Astrocyte (in vitro differentiated cells and primary cell): Measurements from ENCODE around the gene HIPK2. TPM values are rescaled to one million over a fixed set of nuclear protein-coding genes. Genes with fewer than 3 reads are reported as not detected.

Source experiments
- DNase-seq: peaks from one replicate; pipeline ENCODE4 v3.0.0-alpha.2; 2010; ENCODE audit warnings: low read depth
- FAIRE-seq: peaks from 2 replicates; lab custom pipeline; 2011; peaks lifted over from hg19 to GRCh38; lab: Jason Lieb, UNC
- H2AFZ ChIP-seq: 2 replicates; pipeline ENCODE4 v1.6.0; 2012; ENCODE audit warnings: low read depth, low read length, inconsistent platforms
- H3K27ac ChIP-seq: 2 replicates; pipeline ENCODE4 v1.5.1; 2011; ENCODE audit warnings: low read depth, low read length, inconsistent platforms
- H3K27me3 ChIP-seq: 2 replicates; pipeline ENCODE4 v1.6.0; 2011; ENCODE audit warnings: low read length, inconsistent platforms; ENCODE audit not compliant: insufficient read depth
- H3K36me3 ChIP-seq: 2 replicates; pipeline ENCODE4 v1.5.1; 2011; ENCODE audit warnings: low read length, inconsistent platforms; ENCODE audit not compliant: insufficient read depth
- H3K4me1 ChIP-seq: 2 replicates; pipeline ENCODE4 v1.5.1; 2011; ENCODE audit warnings: low read length, inconsistent platforms; ENCODE audit not compliant: insufficient read depth
- H3K4me2 ChIP-seq: 2 replicates; pipeline ENCODE4 v1.6.0; 2012; ENCODE audit warnings: low read length, inconsistent platforms
- H3K4me3 ChIP-seq: 2 replicates; pipeline ENCODE4 v1.5.1; 2011; ENCODE audit warnings: low read depth, mild to moderate bottlenecking, low read length, inconsistent platforms; ENCODE audit not compliant: insufficient read depth
- H3K79me2 ChIP-seq: 2 replicates; pipeline ENCODE4 v1.6.0; 2012; ENCODE audit warnings: mild to moderate bottlenecking, low read length, inconsistent platforms; ENCODE audit not compliant: insufficient read depth
- H3K9ac ChIP-seq: 2 replicates; pipeline ENCODE4 v1.6.0; 2012; ENCODE audit warnings: mild to moderate bottlenecking, low read length, inconsistent platforms
- H3K9me3 ChIP-seq: 2 replicates; pipeline ENCODE4 v1.5.1; 2012; ENCODE audit warnings: low read depth, mild to moderate bottlenecking, low read length, inconsistent platforms; ENCODE audit not compliant: insufficient read depth
- H4K20me1 ChIP-seq: 2 replicates; pipeline ENCODE4 v1.6.0; 2012; ENCODE audit warnings: low read length, inconsistent platforms; ENCODE audit not compliant: insufficient read depth
- H3K27ac Mint-ChIP-seq: one replicate; pipeline ENCODE4 v1.8.0; 2021; ENCODE audit warnings: mild to moderate bottlenecking, mixed read lengths; ENCODE audit not compliant: unreplicated experiment
- H3K27me3 Mint-ChIP-seq: one replicate; pipeline ENCODE4 v1.8.0; 2021; ENCODE audit warnings: low read depth, mixed read lengths; ENCODE audit not compliant: unreplicated experiment
- H3K36me3 Mint-ChIP-seq: one replicate; pipeline ENCODE4 v1.8.0; 2021; ENCODE audit warnings: low read depth, mixed read lengths; ENCODE audit not compliant: unreplicated experiment
- H3K4me1 Mint-ChIP-seq: one replicate; pipeline ENCODE4 v1.8.0; 2021; ENCODE audit warnings: low read depth, mixed read lengths; ENCODE audit not compliant: unreplicated experiment
- H3K4me3 Mint-ChIP-seq: one replicate; pipeline ENCODE4 v1.8.0; 2021; ENCODE audit warnings: mild to moderate bottlenecking, moderate library complexity, mixed read lengths; ENCODE audit not compliant: unreplicated experiment
- H3K9me3 Mint-ChIP-seq: one replicate; pipeline ENCODE4 v1.8.0; 2021; ENCODE audit warnings: mild to moderate bottlenecking, mixed read lengths; ENCODE audit not compliant: unreplicated experiment
- CTCF ChIP-seq: IDR thresholded peaks from 2 replicates; pipeline ENCODE4 v1.5.1; 2011; ENCODE audit warnings: low read depth, mild to moderate bottlenecking, inconsistent platforms, low read length, moderate library complexity; ENCODE audit not compliant: insufficient read depth
- EZH2 ChIP-seq: IDR thresholded peaks from 2 replicates; pipeline ENCODE4 v1.6.1; 2012; ENCODE audit warnings: mild to moderate bottlenecking, low read length, inconsistent platforms; ENCODE audit not compliant: insufficient read depth
- total RNA-seq: library from RNA; stranded (reverse); gene quantifications from 2 replicates; pipeline ENCODE4 v1.2.1, GENCODE V29; 2021

Gene HIPK2
- total RNA-seq, 1 donor from 2014 or later, result 35.8 TPM

- H3K4me1 Mint-ChIP-seq, result peaks cover 17% of the 10 kb centered on the region
- DNase-seq, result peak; percentile 58
- no peak overlapping the region for H3K9ac ChIP-seq
- H3K4me2 ChIP-seq, result peak overlapping the region; percentile 13
- no peak overlapping the region for H3K4me3 ChIP-seq
- H3K27me3 ChIP-seq, result peaks cover 18% of the 10 kb centered on the region
- no peaks in the 10 kb centered on the region for H3K36me3 ChIP-seq
- H3K27ac ChIP-seq, result no peak overlapping the region
- H3K27ac Mint-ChIP-seq, result no peak overlapping the region
- H3K9me3 ChIP-seq, result no peaks in the 10 kb centered on the region
- no peaks in the 10 kb centered on the region for H4K20me1 ChIP-seq
- H3K4me3 Mint-ChIP-seq, result no peak overlapping the region
- no peak for TF ChIP-seq EZH2
- TF ChIP-seq CTCF, result no peak
- FAIRE-seq, result no peak
- H3K9me3 Mint-ChIP-seq, result peaks cover 1% of the 10 kb centered on the region
- H3K4me1 ChIP-seq, result peaks cover 8% of the 10 kb centered on the region
- H3K27me3 Mint-ChIP-seq, result peaks cover 6% of the 10 kb centered on the region
- no peaks in the 10 kb centered on the region for H3K36me3 Mint-ChIP-seq
- no peaks in the 10 kb centered on the region for H3K79me2 ChIP-seq
- no peak overlapping the region for H2AFZ ChIP-seq
Measured at GRCh38 chr7:139825666-139826290, 48.0 kb upstream of the HIPK2 start.

- Mint-ChIP-seq H3K4me3 (no peak overlapping the region), H3K36me3 (no peaks in the 10 kb centered on the region), H3K27ac (no peak overlapping the region), H3K27me3 (peaks cover 6% of the 10 kb centered on the region), H3K4me1 (peaks cover 12% of the 10 kb centered on the region), H3K9me3 (no peaks in the 10 kb centered on the region)
- H2AFZ ChIP-seq, result no peak overlapping the region
- no peak overlapping the region for H3K9ac ChIP-seq
- peaks cover 8% of the 10 kb centered on the region for H3K4me1 ChIP-seq
- FAIRE-seq, result no peak
- no peaks in the 10 kb centered on the region for H3K9me3 ChIP-seq
- H3K4me3 ChIP-seq, result no peak overlapping the region
- no peaks in the 10 kb centered on the region for H3K36me3 ChIP-seq
- no peak overlapping the region for H3K27ac ChIP-seq
- no peak overlapping the region for H3K4me2 ChIP-seq
- no peaks in the 10 kb centered on the region for H3K79me2 ChIP-seq
- no peak for TF ChIP-seq CTCF
- TF ChIP-seq EZH2, result no peak
- H3K27me3 ChIP-seq, result peaks cover 18% of the 10 kb centered on the region
- no peaks in the 10 kb centered on the region for H4K20me1 ChIP-seq
- peak; percentile 11 for DNase-seq
Measured at GRCh38 chr7:139823959-139824521, 46.2 kb upstream of the HIPK2 start.

- no peak for DNase-seq
- H3K9me3 ChIP-seq, result no peaks in the 10 kb centered on the region
- peaks cover 8% of the 10 kb centered on the region for H3K4me1 ChIP-seq
- H3K36me3 ChIP-seq, result no peaks in the 10 kb centered on the region
- Mint-ChIP-seq H3K9me3 (no peaks in the 10 kb centered on the region), H3K27me3 (peaks cover 13% of the 10 kb centered on the region), H3K27ac (no peak overlapping the region), H3K4me3 (no peak overlapping the region), H3K36me3 (no peaks in the 10 kb centered on the region), H3K4me1 (peaks cover 12% of the 10 kb centered on the region)
- no peak for FAIRE-seq
- no peak overlapping the region for H3K4me2 ChIP-seq
- TF ChIP-seq EZH2 (no peak), CTCF (no peak)
- no peak overlapping the region for H2AFZ ChIP-seq
- H3K9ac ChIP-seq, result no peak overlapping the region
- no peak overlapping the region for H3K27ac ChIP-seq
- no peak overlapping the region for H3K4me3 ChIP-seq
- H3K79me2 ChIP-seq, result no peaks in the 10 kb centered on the region
- no peaks in the 10 kb centered on the region for H4K20me1 ChIP-seq
- H3K27me3 ChIP-seq, result peaks cover 18% of the 10 kb centered on the region
Measured at GRCh38 chr7:139822855-139823254, 45.1 kb upstream of the HIPK2 start.
